Omental fat pad (tissue), 4 donors: ENCODE measurements around the gene SYPL2. TPM values are rescaled to one million over a fixed set of nuclear protein-coding genes. Genes with fewer than 3 reads are reported as not detected.

Experiments used
- ATAC-seq: fragments of 150-250 bp; one replicate; pipeline ENCODE4 v1.9.1; 2016; ENCODE audit warnings: mild to moderate bottlenecking, moderate library complexity; ENCODE audit not compliant: low FRiP score
- DNase-seq: peaks from one replicate; pipeline ENCODE4 v3.0.0-alpha.2; 2019; ENCODE audit warnings: low spot score
- total RNA-seq, 4 donors: library from RNA; depleted of rRNA; stranded (reverse); fragments of >200 nt; gene quantifications; one replicate each; pipeline ENCODE4 v1.1.0, GENCODE V29; 2016
- TF ChIP-seq, protein P1 (sequence below), 3 donors: fragments of 450-650 bp; IDR thresholded peaks; one replicate each; pipeline ENCODE4 v1.5.1; 2016 to 2017; ENCODE audit warnings: antibody characterized with exemption in 3 of 3, mild to moderate bottlenecking in 3 of 3, moderate library complexity in 2 of 3

The SYPL2 gene
- total RNA-seq, 4 donors from 2014 or later = 1.7 to 3.7 (median 2.2) TPM

DNA sequence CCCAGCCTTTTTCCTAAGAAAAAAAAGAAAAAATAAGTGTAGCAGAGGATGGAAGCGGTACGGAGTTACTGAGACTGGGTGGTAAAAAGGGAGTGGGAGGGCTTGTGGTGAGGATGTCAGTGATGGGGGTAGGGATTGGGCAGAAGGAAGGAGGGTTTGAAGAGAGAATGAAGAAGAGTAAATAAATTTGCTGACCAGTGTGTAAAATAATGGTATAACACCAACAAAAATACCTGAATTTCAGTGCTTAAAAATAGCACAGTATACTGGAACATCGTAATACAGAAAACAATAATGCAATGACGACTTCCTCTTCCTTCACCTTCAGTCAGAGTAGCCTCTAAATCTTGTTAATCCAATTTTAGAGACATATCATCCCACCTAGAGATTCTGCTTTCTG lies 18.8 kb upstream of the SYPL2 start:
- ATAC-seq (no peak), DNase-seq (no peak)
- TF ChIP-seq, protein P1, sequence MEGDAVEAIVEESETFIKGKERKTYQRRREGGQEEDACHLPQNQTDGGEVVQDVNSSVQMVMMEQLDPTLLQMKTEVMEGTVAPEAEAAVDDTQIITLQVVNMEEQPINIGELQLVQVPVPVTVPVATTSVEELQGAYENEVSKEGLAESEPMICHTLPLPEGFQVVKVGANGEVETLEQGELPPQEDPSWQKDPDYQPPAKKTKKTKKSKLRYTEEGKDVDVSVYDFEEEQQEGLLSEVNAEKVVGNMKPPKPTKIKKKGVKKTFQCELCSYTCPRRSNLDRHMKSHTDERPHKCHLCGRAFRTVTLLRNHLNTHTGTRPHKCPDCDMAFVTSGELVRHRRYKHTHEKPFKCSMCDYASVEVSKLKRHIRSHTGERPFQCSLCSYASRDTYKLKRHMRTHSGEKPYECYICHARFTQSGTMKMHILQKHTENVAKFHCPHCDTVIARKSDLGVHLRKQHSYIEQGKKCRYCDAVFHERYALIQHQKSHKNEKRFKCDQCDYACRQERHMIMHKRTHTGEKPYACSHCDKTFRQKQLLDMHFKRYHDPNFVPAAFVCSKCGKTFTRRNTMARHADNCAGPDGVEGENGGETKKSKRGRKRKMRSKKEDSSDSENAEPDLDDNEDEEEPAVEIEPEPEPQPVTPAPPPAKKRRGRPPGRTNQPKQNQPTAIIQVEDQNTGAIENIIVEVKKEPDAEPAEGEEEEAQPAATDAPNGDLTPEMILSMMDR (IDR thresholded peaks at IDR 0.05) = no peak

DNA sequence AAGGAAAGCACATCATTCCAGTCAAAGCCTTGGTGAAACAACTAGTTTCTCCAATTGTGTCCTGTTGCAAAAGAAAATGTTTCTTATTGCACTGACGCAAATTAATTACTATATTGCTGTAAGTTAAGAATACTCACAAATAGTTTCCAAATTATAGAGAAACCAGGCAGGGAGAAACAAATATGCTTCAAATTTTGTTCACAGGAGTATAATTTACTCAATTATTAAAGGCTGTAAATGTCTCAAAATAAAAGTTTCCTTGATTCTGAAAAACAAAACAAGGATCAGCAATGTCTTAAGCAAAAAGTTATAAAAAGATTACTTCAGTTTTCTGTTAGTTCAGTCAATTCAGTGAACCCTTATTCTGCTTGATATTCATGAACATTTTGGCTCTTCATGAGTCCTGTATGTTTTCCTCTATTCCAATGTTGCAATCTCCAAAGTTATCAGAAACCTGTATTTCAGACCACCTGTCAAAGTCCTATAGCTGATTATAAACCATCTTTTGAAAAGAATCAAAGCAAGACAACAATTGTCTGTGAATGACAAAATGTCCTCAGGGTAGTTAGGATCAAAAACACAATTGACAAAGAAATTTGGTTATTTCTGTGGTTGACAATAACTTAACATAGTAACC lies 11.7 kb upstream of the SYPL2 start:
- TF ChIP-seq, protein P1 (IDR thresholded peaks at IDR 0.05) = no peak
- ATAC-seq = no peak
- no peak for DNase-seq

DNA sequence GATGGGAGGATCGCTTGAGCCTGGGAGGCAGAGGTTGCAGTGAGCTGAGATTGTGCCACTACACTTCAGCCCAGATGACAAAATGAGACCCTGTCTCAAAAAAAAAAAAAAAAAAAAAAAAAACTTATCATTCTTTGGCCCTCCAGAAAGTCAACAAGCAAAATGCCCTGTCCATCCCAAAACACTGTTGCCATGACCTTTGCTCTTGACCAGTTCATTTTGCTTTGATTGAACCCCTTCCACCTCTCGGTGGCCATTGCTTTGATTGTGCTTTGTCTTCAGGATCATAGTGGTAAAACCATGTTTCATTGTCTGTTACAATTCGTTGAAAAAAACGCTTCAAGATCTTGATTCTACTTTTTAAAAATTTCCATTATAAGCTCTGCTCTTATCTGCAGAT lies 8.5 kb upstream of the SYPL2 start:
- no peak for DNase-seq
- no peak for ATAC-seq
- TF ChIP-seq, protein P1 (IDR thresholded peaks at IDR 0.05) = no peak

DNA sequence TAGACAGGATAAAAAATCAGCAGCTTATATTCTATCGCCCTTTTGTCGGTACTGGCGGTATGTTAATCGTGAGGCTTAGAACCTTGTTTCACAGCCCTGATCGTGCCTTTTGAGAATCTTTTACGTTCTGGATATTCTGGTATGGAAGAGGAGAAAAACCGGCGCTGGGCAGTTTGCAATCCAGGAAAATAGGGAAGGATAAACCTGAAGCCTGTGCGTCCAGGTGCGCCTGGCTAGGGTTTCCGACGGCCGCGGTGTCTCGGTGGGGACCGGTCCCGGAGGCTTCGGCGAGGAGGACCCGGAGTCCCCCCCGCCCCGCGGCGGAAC lies 258 bp upstream of the SYPL2 start:
- TF ChIP-seq, protein P1 (IDR thresholded peaks at IDR 0.05) = no peak
- no peak for DNase-seq
- ATAC-seq = no peak

DNA sequence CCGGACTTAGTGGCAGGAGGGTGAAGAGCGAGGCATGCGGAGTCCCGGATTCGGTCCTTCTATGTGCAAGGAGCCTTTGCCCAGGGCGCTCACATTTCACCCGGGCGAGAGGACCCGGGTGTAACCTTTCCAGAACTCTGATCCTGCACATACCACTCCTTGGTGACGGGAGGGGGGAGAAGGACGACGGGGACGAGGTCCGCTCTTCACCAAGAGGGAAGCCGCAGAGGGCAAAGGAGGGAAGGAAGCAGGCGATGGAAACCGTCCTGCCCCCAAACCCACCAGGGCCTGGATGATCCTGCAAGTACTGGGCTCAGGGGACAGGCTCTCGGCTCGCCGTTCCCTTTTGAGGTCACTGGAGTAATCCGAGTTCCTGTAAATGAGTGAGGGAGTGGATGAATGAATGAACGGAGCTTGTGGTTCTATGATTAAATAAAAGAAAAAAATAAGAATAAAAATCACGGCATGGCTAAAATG lies 993 bp downstream of the SYPL2 start:
- no peak for DNase-seq
- TF ChIP-seq, protein P1 (IDR thresholded peaks at IDR 0.05) = no peak
- ATAC-seq = no peak

DNA sequence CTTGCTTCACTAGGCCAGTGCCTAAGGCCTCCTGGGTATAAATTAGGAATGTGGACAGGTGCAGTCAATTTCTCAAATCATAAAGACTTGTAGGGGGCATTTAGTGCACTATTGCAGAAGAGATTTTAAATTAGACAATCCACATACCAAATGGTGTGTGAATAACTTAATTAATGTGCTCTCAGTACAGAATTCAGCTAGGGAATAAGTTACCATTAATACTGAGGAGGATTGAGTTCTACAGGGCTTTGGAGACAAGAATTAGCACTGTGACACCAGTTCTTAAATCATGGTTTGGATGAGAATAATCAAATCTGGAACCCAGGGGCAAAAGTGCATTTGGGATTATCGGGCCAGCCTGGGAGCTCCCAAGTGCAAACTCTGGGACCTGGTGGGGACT lies 1.7 kb downstream of the SYPL2 start:
- no peak for DNase-seq
- ATAC-seq = no peak
- TF ChIP-seq, protein P1 (IDR thresholded peaks at IDR 0.05) = no peak

DNA sequence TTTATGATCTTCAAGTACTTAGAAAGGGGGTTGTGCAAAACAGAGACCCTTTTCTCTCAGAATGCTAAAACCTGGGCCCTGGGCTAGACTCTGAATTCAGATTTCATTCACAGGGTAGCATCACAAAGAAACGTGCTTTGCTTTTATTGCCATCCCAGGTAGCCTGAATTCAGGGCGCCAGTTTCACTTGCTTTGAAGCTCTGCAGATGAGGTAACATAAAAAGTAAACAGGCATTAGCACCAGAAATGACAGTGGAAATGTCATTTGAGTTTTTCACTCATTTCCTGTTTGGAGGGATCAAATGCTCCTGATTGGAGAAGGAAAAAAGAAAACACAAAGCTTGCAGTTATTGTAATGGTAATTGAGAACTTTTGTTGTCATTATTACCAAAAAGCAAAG lies 2.6 kb downstream of the SYPL2 start:
- TF ChIP-seq, protein P1 (IDR thresholded peaks at IDR 0.05) = no peak

More for the DNA sequence above, 2.6 kb downstream of the SYPL2 start:
- no peak for DNase-seq
- ATAC-seq = no peak
